CD4-positive, alpha-beta T cell treated with Interleukin-4 for 4 hours (primary cell): ENCODE data around the gene MPHOSPH8.

Experiments used
- DNase-seq: peaks from one replicate; pipeline ENCODE4 v3.0.0-alpha.2; 2020

The MPHOSPH8 gene, protein sequence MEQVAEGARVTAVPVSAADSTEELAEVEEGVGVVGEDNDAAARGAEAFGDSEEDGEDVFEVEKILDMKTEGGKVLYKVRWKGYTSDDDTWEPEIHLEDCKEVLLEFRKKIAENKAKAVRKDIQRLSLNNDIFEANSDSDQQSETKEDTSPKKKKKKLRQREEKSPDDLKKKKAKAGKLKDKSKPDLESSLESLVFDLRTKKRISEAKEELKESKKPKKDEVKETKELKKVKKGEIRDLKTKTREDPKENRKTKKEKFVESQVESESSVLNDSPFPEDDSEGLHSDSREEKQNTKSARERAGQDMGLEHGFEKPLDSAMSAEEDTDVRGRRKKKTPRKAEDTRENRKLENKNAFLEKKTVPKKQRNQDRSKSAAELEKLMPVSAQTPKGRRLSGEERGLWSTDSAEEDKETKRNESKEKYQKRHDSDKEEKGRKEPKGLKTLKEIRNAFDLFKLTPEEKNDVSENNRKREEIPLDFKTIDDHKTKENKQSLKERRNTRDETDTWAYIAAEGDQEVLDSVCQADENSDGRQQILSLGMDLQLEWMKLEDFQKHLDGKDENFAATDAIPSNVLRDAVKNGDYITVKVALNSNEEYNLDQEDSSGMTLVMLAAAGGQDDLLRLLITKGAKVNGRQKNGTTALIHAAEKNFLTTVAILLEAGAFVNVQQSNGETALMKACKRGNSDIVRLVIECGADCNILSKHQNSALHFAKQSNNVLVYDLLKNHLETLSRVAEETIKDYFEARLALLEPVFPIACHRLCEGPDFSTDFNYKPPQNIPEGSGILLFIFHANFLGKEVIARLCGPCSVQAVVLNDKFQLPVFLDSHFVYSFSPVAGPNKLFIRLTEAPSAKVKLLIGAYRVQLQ

DNA sequence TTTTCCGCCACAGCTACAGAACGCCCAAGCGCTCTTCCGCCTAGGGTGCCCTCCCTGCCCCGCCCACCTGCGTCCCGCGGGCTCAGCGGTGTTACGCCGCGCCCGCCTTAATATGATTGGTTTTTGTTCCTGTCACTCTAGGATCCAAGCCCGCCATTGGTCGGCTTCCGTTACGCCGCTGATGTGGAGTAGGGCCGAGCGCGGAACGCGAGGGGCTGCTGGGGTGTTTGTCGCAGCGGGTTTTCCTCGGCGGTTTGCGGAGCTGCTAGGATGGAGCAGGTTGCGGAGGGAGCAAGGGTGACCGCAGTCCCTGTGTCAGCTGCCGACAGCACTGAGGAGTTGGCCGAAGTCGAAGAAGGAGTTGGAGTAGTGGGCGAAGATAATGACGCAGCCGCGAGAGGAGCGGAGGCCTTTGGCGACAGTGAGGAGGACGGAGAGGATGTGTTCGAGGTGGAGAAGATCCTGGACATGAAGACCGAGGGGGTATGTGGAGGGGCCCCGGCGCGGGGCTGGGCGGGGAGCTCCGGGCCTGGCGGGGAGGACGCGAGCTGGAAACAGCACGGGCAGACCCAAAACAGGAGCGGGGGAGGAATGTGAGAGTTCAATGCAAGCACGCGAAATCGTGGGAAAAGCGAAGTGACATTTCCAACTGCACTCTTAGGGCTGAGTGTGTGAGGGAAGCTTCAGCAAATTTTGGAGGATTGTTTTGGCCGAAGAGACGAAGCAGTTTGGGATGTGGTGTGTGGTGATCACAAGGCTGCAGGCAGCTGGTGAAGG, at the start of gene MPHOSPH8:
Gene MPHOSPH8, plus strand, starts transcription at position 181 of the 777 bp plus-strand sequence. Its CDS starts 90 bp downstream, at position 271.
- peak; percentile 98 for DNase-seq

DNA sequence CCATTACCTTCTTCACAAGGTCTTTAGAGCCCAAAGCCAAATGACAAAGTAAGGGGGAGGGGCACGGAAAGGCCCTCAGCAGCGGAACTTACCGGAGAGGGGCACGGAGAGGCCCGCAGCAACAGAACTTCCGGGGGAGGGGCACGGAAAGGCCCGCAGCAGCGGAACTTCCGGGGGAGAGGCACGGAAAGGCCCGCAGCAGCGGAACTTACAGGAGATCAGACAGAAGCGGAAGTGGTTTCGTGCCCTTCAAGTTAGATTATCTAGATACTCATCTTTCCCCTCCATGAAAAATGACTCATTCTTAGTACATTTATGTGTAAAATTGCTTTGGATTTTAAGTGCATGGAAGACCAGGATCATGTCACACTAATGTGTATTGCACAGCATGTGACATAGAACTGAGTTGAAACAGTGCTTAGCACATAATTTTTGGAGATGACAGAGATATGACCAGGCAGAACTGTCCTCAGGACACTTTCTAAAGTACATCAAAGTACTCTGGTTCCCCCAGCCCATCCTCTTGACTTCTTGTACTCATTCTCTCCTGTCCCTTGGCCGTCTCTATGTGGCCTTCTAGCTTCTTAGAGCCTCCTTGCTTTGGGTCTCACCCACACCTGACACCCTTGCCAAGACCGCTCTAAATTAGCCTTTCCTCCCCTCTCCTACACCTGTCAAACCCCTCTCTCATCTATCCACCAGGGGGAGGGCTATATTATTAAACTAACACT, 46.4 kb upstream of the MPHOSPH8 start:
- DNase-seq, result peak; percentile 77

DNA sequence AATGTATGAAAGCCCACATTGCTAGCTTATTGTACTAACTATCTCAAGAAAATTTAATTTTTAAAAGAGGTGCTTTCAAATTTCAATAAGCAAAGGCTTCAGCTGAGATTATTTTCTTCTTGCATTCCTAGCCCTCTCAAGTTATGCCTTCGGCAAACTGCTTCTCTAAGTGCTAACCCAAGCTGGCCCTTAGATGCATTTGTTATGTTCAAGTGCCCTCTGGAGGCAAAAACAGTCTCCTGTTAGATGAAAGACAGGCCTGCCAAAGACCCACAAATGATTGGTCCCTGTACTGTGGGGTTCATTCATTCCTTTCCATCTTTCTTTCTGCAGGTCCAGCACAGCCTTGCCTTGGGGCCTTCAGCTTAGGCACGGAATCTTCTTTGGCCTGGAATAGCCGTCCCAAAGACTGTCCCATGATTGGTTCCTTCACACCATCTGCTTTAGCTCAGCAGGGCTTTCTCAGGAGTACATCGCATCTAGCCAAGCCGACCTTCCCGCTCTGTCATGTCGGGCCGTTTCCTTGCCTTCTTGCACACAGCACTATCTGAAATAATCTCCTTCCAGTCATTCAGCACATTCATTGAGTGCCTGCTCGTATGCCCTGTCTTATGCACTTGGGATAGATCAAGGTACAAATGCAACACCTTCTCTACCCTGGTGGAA, 45.7 kb upstream of the MPHOSPH8 start:
- peak; percentile 50 for DNase-seq

DNA sequence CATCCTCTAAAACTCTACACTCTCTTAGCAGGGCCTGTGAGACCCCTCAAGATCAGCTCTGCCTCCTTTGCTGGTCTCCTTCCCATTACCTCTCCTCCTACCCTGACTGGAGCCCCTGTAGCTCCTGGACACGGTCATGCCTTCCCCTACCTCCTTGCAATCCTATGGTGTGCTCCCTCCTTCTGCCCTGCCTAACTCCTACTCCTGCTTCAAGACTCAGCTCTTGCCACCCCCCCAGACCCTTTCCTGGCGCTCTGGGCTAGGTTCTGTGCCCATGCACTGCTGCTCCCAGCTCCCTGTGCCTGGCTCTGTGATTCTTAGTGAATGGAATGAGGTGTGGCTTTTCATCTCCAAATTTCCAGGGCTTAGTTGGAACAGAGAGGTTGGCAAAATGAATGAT, 44.1 kb upstream of the MPHOSPH8 start:
- DNase-seq, result no peak

DNA sequence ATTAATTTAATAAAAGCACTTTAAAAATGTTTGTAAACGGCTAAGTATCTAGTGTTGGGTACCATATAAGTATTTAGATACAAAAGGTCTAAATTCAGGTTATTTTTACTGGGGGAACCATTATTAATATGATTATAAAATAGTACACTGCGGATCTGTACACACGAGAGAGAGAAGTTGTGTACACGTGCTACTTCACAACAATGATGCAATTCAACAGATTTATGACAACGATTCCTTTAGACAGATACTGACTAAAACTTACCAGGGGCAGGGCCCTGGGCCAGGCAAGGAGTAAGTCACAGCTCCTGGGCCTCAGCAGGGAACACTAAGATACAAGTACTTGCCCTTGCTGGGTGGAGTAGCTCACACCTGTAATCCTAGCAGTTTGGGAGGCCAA, 43.0 kb upstream of the MPHOSPH8 start:
- no peak for DNase-seq

DNA sequence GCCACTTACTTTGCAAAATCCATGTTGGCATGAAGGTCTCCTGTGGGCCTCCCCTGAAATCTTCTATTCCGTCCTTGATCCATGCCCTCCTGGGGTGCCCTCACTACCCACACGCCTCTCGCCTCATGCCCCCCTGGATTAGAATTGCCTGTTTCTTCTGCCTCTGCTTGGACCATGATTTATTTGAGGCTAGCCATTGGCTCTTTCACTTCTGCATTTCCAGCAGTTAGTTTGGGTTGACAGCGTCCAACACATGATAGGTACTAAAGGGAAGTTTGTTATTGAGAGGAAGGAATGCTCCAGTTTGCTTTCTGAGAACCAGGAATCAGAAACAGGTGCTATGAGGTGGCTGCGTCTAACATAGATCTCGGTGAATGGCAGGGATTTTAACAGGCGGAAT, 41.6 kb upstream of the MPHOSPH8 start:
- DNase-seq, result no peak

DNA sequence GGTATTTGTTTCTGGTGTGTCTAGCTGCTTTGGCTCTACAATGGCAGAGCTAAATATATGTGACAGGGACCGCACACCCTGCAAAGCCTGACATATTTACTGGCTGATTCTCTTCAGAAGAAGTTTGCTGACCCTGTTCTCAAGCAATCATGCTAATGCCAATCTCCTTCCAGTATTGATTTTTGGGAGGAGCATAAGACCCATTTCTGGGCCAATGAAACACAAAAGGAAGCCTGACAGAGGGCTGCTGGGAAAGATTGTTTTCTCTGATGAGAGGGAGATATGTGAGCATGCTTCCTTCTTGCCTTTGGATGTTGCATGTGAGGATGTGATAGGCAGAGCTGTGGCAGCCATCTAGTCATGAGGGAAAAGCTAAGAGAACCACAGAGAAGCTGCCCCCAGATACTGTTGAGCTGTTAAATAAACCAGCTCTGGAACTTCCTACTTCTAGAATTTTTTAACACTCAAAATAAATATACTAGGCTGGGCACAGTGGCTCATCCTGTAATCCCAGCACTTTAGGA, 40.7 kb upstream of the MPHOSPH8 start:
- DNase-seq, result no peak

DNA sequence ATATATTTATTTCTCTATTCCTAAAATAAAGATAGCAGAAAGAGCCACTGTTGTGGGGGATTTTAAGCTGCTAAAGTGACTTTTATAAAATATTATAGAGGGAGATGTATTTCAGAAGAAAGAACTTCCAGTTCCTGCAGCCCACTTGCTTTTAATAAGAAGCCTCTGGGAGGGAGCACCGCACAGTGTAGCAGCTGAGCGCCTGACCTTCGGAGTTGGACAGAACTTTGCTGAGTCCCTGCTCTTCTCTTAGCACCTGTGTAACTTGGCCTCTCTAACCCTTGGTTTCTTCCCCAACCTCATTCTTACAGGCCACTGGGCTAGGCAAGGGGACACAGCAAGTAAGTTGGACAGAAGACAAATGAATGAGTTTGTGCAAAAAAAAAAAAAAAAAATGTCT, 37.4 kb upstream of the MPHOSPH8 start:
- DNase-seq, result no peak

DNA sequence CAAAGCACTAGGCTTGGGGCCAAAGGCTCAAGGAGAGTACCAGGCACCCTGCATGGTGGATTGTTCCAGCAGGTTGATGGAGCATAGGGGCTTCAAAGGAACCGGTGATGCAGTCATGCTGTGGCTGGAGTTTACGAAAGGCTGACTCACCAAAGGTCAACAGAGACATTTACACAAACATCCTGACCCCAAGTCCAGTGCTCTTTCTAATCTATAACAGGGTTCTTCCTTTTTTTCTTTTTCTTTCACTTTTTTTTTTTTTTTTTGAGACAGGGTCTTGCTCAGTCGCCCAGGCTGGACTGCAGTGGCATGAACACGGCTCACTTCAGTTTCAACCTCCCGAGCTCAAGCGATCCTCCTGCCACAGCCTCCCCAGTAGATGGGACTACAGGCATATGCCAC, 36.5 kb upstream of the MPHOSPH8 start:
- no peak for DNase-seq

DNA sequence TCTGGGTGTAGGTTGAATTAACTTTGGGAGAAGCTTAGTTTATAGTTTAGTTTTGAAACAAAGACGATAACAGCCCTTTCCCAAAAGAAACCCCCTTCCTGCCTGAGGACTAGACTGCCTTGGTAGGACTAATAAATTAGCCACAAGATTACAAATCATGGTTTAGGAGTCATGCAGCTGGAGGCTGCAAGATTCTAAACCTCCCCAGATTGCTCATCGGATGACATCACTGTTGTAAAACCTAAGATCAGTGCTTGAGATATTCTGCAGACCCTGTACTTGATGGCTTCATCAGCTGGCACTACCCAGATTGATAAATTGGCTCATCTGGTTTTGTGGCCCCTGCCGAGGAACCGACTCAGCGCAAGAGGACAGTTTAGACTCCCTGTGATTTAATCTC, 35.9 kb upstream of the MPHOSPH8 start:
- no peak for DNase-seq

DNA sequence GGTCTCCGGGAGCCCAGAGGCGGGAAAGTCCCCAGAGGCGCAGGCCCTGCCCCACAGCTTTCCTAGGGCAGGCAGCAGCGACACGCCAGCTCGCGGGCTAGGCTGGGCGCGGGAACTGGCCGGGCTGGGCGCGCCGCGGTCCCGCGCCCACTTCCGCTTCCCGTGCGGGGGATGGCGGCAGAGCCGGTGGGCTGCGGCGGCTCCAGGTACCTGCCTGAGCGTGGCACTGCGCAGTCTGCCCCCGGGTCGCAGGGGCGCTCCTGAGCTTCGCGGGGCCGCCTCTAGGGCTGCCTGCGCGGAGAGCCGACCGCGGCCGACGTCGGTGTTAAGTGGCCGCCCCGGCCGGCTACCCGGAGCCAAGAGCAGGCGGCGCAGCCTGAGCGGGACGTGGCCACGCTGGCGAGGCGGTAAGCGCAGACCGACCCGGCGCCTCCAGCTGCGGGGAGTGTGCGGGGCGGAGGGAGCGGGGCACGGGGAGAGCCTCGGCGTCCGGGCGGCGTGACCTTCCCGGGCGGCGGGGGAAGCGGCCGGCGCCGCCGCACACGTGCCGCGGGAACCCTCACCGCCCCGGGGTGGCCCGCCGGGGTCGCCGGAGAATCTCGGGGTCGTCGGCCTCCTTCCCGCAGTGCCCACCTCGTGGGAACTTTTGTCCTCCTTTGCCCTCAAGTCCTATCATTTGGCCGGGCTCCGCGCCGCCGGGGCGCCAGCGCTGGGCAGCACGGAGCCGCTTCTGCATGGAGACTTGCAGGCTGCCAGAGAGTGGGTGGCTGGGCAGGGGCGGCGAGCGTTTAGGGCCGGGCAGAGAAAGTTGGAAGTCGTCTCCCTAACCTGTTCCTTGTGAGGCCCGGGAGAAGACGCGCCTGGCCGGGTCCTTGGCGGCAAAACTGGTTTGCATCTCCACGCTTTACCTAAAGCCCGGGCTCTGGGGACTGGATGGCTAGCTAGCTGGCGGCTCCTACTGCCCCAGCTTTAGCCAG, 31.4 kb upstream of the MPHOSPH8 start:
- peak; percentile 4 for DNase-seq

DNA sequence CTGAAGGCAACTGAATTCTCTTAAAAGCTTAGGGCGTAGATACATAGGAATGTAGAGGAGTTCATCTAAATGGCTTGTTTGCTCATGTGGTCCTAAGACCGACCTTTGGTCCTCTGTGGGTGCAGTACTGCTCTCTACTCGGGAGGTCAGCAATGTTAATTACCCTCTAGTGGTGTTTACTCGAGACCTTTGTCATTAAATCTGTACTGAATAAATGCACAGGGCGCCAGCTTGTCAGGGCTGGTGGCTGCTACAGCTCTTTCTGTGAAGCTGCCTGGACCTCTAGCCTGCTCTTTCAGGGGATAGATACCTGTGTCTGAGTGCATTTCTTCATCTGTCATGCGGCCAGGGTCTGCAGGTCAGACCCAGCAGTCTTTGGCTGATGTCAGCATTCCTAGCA, 29.2 kb upstream of the MPHOSPH8 start:
- no peak for DNase-seq

DNA sequence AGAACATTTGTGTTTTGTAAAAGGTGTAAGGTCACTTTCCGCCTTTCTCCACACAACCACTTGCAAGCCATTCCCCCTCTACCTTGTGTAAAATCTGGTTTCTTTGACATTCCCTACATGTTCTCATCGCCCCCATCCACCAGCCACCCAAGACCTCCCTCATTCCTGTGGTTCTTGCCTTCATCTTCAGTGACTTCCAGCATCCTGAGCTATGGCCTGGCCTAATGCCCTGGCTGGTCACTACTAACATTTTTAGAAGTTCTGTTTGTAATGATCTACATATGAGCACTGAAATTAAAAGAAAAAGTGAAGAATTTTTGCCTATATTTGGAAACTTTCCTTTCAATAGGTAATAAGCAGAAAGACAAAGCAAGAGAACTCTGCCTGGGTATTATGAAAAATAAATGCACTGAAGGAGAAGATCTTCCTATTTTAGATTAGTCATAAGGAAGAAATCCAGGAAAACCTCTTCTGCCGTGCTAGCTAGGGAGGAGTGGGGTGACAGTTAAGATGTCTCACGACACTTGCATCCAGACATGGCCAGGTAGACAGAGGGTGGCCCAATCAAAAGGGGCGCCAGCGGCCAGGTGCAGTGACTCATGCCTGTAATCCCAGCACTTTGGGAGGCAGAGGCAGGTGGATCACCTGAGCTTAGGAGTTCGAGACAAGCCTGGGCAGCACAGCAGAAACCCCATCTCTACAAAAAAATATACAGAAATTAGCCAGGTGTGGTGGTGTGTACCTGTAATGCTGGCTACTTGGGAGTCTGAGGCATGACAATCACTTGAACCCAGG, 28.1 kb upstream of the MPHOSPH8 start:
- DNase-seq, result no peak

DNA sequence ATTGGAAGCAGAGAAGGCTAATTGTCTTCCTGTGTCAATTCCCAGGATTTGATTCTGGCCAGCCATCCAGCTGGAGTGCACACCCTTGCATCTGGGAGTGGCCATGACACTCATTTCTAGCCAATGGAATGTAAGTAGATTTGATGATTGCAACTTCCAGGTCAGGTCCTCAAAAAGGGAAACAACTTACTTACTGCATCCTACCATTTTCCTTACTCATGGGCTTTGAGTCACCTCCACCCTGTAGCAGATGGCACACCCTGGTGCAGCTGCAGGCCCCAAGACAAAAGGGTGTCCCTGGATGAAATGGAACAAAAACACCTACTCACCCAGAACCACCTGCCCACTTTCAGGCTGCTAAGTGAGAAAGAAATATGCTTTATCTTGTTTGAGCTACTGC, 27.3 kb upstream of the MPHOSPH8 start:
- DNase-seq, result no peak

DNA sequence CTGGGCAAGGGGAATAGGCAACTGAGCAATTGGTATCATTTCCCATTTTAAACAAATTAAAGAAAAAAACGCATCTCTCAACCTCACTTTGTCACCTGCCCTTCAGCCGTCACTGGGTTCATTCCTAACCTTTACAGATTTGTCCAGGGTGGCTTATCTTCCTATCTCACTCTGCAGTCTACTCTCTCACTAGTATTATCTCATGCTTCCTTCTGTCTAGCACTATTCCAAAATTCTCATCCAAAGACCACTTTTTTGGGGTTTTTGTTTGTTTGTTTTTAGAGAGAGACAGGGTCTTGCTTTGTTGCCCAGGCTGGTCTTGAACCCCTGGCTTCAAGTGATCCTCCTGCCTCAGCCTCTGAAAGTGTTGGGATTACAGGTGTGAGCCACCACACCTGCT, 26.7 kb upstream of the MPHOSPH8 start:
- DNase-seq, result no peak

DNA sequence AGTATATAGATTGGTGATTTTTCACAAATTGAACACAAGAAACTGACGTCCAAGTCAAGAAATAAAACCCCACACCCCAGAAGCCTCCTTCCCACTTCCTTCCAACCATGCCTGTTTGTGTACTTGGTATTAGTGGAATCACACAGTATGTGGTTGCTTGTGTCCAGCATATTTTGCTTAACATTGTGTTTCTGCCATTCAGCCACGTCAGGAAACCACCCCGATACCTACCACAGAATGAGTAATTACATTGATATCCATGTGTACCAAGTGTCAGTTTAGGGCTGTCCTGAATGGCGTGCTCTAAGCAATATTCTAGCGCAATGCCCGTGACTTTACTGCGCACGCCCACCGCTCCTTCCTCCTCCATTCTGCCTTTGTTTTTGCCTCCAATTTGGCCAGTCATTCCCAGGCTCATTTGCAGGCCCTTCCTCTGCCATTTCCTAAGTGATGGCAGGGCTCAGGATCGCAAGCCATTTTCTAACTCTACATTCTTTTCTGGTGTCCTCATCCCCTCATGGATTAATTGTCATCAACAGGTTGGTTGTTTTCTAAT, 25.9 kb upstream of the MPHOSPH8 start:
- no peak for DNase-seq

DNA sequence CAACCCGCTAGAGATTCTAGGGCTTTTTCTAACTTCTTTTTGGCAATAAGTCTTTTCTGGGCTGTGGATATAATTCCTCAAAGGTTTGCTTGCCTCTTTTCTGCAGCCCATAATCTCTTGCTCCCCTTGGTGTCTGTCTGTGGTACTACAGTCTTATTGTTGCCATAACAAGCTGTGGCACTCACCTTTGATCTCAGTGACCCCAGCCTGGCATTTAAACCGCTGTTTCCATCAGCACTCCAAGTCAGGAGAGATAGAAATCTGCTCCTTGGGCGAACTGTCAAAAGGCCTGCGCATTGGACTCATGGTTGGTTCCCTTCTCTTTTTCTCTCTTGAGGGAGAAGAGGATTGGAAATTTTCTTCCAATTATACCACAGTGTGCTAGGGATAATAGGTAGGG, 14.5 kb upstream of the MPHOSPH8 start:
- DNase-seq, result peak; percentile 18

DNA sequence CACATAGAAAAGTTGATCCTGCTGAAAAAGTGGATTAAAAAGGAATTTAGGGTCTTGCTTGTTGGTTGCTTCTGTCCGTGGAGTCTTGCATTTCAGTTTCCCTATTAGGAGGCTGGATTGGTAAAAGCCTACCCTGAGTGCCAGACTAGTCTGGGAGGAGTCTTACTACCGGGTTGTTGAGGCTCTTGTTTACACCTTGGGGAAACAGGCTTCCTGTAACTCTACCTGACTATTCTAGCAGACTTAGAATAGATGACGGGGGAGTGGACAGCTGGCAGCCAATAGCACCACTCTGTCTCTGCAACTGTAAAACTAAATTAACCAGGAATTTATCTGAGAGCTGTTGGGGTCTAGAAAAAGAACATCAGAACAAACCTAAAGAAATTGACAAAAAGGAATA, 11.3 kb upstream of the MPHOSPH8 start:
- no peak for DNase-seq

DNA sequence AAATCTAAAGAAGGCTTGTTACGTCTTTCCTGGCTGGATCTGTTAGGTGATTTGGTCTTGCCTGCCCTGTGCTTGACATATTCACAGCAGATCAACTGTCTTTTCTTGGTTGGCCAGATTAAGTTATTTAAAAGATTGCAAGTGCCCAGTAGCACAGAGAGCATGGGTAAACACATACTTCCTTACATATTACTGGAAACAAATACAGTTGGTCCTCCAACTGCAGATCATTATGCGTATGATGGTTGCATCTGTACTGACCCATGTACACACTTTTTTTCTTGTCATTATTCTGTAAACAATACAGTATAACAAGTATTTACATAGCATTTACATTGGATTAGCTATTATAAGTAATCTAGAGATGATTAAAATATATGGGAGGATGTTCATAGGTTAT, 9.2 kb upstream of the MPHOSPH8 start:
- no peak for DNase-seq
